GM11168 (cell line): ENCODE measurements around the gene EPB41.
"Not testable (repeated sequence)": the region's sequence is repeated elsewhere in the genome, so short reads cannot be mapped to it uniquely, and the experiment has no call there.

Experiments used
- in situ Hi-C: fragments of 300-500 bp; cut with MboI; formaldehyde crosslinking; loops from one replicate; pipeline ENCODE4 v1.12.0; 2022; ENCODE audit warnings: low sequenced_read_pairs; ENCODE audit not compliant: unreplicated experiment

The EPB41 gene

DNA sequence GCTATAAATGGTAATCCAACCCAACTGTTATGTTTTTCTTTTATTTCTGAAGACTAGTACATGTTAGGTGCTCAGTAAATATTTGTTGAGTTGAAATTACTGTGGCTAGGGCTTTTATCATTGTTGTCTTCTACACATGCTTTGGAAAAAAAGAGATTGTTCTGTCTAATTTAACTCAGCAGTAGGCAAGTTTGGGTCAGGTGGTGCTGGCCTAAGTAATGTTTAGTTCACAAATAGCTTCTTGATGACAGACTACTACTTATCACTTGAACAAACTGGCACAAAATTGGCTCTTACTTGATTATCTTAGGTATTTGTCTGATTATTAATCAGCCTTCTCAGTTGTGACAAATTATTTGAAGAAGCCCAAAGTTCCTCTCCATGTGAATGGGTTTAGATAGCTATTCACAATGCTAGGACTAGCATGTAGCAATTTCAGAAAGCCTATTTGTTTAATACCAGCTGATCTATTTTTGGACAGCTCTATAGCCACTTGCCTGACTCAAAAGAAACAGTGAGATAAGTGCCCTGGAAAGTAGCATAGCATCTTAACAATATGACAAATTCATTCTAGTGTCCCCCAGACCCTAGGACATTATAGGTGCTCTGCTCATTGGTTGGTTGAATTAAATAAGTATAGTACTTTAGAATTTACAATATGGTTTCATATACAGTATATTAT lies 176.7 kb downstream of the EPB41 start:
- in situ Hi-C loops = no loop called here

DNA sequence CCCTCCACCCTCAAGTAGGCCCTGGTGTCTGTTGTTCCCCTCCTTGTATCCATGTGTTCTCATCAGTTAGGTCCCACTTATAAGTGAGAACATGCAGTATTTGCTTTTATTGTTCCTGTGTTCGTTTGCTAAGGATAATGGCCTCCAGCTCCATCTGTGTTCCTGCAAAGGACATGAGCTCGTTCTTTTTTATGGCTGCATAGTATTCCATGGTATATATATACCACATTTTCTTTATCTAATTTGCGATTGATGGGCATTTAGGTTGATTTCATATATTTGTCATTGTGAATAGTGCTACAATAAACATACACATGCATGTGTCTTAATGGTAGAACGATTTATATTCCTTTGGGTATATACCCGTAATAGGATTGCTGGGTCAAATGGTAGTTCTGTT lies 178.3 kb downstream of the EPB41 start:
- in situ Hi-C loops = not testable (repeated sequence)

DNA sequence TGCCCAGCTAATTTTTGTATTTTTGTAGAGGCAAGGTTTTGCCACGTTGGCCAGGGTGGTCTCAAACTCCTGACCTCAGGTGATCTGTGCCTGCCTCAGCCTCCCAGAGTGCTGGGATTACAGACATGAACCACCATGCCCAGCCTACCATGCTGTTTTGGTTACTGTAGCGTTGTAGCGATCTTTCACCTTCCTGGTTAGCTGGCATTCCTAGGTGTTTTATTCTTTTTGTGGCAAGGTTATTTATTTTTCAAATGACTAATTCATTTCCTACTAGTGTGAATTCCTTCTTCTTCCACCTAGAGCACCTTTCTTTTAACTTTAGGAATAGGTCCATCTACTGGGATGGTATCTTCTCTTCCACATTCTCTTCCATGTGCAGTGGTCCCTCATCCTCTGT lies 180.1 kb downstream of the EPB41 start:
- in situ Hi-C loops = no loop called here

DNA sequence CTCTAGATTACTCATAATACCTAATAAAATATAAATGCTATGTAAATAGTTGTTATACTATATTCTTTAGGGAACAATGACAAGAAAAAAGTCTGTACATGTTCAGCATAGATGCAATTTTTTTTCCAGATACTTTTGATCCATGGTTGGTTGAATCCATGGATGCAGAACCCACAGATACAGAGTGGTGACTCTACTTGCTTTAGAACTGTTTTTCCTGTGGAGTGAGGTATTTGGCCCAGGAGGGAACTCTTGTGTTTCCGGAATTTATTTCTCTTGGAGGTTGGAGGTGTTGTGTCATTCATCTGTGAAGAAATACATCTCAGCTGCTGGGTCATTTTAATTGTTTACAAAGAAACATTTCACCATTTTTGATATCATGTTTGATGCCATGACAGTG lies 180.6 kb downstream of the EPB41 start:
- in situ Hi-C loops = no loop called here

DNA sequence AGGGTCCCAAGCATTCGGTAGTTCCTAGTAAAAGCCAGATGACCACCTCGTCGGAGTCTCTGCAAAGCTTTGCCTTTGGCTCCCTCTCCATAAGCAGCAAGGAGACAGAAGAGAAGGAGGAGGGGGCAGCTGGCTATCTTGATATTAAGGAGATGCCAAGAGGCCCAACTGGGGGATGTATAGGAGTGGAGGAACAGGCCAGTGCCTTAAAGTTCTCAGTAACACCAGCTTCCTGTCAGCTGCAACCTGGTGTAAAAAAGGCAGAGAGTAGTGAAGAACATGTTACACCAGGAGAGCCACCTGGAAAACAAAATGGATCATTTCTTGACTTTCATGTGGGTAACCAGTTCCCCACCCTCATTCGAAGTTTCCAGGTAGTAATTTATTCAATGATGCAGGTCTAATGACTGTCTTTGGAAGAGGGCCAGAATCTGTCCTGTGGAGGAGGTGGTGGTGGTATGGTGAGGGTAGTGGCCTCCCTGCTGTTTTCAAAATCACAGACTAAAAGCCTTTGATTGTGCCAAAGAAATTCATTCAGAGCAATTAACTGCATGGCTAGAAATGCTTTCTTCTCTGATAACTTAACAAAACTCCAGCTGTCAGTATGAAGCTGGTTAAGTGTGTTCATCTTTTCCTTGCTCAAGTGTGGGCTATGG lies 182.0 kb downstream of the EPB41 start:
- in situ Hi-C loops = no loop called here

DNA sequence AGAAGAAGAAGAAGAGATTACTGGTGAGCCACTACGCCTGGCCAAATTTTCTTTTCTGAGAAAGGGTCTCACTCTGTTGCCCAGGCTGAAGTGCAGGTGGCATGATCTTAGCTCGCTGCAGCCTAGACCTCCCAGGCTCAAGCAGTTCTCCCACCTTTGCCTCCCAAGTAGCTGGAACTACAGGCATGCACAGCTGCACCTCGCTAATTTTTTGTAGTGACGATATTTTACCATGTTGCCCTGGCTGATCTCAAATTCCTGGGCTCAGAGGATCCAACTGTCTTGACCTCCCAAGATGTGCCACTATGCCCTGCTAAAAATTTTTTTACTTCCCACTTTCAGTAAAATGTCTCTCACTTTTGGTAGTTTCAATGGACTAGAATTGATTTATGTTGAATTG lies 184.9 kb downstream of the EPB41 start:
- in situ Hi-C loops = no loop called here

DNA sequence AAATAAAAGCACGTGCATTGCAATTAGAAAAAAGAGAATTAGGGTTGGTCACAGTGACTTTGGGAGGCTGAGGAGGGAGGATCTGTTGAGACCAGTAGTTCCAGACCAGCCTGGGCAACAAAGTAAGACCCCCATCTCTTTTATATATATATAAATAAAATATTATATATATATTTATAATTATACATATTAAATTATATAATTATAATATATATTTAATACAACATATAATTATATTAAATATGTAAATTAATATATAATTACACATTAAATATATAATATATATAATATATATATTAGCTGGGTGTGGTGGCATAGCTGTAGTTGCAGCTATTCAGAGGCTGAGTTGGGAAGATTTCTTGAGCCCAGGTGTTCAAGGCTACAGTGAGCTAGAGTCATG lies 186.1 kb downstream of the EPB41 start:
- in situ Hi-C loops = no loop called here

DNA sequence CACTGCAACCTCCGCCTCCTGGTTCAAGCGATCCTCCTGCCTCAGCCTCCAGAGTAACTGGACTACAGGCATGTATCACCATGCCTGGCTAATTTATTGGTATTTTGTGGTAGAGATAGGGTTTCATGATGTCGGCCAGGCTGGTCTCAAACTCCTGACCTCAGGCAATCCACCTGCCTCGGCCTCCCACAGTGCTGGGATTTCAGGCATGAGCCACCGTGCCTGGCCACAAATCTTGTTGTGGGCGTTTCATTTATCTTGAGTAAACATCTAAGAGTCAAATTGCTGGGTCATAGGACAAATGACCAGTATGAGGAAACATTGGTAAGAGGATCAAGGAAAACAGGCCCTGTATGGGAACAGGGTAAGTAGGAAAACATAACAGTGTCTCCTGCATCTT lies 191.5 kb downstream of the EPB41 start:
- in situ Hi-C loops = no loop called here

DNA sequence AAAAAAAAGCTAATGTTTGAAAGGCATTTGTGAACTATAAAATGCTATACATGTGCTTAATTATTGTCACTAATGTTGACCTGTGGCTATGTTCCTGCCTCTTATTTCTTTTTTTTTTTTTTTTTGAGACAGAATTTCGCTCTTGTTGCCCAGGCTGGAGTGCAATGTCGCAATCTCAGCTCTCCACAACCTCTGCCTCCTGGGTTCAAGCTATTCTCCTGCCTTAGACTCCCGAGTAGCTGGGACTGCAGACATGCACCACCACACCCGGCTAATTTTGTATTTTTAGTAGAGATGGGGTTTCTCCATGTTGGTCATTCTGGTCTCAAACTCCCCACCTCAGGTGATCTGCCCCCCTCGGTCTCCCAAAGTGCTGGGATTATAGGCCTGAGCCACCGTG lies 193.7 kb downstream of the EPB41 start:
- in situ Hi-C loops = not testable (repeated sequence)

DNA sequence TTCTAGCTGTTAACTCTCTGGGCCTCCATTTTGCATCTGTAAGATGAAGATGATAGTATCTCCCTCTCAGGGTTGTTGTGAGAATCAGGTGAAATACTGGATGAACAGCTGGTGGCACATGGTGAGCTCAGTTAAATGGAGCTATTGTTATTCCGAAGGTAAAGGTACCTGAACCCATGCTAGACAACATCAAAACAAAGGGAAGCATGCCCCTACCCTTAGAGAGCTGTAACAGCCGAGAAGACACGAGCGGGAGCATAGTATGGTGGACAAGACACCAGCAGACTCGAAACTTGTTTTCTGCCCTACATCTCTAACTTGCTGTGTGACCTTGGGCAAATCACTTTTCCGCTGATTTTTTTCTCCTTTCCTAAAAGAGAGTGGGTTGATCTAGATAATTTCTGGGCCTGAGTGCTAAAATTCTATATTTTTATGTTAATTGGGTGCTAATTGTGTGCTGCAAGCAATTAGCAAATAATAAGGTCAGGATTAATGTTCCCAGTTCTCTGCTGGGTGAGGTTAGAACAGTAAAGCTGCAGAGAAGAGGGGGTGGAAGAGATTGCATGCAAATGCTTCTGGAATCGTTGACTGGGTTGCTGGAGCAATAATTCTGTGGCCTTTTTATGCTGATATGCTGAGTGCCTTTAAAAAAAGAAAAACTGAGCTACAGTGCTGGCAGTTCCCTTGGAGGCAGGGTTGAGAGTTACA lies 198.5 kb downstream of the EPB41 start:
- in situ Hi-C loops = no loop called here

DNA sequence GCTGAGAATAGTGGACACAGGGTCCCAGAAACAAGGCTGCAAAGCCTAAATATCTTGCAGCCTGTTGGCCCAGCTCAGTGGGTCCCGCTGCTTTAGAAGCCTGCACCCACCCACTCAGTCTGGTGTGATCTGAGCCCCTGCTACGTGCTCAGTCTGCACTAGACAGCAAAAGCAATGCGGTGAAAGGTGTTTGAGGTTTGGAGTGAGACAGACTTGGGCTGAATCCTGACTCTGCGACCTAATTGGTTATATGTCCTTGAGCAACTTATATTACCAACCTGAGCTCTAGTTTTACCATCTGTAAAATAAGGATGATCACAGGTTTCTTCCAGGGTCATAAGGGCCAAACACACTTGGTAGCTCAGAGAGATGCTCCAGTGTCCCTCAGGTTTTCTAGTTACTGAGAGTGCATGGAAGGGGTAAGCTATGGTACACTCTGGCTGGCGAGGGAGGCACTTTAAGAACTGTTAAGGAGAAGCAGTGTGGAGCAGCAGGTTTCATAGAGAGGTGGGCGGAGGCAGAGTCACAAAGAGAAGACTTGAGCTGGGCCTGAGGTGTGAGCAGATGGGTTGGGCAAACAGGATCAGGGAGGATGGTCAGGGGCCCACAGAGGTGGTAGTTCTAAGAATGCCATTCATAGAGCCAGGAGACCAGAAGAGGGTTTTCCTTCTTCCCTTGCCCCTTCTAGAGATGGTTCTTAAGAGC lies 199.2 kb downstream of the EPB41 start:
- in situ Hi-C loops = no loop called here

DNA sequence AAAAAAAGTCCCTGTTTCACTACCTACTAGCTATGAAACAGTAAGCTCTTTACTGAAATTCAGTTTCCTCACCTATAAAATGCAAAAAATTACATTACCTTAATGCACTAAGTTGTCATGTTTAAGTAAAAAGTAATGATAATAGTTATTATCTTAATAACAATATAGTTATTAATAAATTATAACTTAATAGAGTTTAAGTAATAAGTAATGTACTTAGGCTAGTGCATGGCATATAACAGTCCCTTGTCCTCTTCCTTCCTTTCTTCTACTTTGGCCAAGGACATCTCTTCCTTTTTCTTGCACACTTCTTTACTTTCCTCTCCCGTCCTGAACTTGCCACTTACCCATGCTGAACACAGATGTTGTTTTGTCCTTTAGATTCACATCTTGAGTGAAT lies 200.3 kb downstream of the EPB41 start:
- in situ Hi-C loops = no loop called here

DNA sequence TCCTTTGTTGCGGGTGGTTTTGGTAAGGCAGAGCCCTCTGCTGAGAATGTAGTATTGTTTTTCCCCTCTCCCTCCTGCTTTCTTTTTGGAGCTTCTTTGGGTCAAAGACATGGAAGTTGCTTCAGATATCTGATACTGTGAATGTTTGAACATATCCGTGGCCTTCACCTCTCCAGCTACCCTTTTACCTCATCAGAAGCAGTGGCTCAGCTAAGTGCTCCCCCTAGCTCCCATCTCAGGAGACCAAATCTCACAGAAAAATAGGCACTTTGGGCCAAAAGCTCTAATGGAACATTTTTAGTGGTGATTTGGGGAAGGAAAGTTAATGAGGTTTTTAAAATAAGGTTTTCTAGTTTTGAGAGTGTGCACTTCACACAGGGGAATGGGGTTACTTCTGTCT lies 203.0 kb downstream of the EPB41 start:
- in situ Hi-C loops = no loop called here

DNA sequence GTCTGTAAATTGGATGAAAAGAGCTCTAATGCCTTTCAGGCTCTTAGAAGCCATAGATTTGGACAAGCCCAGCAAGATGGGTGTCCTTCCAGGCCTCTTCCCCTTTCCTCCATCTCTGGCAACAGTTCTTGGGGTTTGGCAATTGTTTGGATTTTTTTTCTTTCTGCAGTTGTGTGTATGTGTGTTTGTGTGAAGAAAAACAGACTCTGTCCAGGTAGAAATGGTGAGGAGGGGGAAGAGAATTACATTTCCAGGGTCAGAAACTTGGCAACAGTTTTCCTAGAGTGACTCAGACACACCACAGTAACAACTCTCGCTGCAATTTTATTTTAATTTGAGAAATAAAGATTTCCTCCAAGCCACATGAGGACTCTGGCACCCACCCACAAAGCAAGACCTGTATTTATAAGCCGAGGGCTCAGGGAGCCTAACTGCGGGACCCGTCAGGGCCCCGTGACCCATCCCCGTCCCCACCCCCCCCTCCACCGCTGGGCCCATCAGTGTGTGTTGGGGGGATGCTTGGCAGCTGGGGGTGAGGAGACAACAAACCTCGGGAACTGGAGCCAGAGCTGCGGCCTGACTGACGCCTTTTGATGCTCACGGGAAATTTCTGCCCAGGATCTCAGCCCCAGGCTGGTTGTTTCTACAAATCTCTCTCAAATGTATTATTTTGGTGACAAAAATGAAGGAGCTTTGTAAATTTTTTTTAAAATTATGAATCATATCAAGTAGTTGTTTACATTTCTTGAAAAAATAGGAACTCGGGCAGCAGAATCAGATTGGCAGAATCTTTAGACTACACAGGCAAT lies 205.0 kb downstream of the EPB41 start:
- in situ Hi-C loops = no loop called here

DNA sequence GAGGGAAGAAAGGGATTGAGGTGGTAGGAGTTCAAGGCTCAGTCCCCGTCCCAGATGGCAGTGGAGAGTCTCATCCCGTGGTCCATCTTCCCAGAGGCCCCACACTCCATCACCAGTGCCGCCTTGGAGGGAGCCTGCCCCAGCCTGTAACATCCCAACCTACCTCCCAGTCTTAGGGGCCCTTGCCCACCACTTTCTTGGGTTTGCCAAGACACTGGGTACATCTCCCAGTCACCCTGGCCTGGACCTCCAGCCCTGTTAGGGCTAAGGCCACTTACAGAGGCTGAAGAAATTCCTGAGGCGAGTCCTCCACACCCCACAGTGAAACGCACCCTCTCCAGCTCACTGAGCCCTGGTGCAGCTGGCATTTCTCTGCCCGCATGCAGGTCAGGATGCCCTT lies 206.0 kb downstream of the EPB41 start:
- in situ Hi-C loops = no loop called here

DNA sequence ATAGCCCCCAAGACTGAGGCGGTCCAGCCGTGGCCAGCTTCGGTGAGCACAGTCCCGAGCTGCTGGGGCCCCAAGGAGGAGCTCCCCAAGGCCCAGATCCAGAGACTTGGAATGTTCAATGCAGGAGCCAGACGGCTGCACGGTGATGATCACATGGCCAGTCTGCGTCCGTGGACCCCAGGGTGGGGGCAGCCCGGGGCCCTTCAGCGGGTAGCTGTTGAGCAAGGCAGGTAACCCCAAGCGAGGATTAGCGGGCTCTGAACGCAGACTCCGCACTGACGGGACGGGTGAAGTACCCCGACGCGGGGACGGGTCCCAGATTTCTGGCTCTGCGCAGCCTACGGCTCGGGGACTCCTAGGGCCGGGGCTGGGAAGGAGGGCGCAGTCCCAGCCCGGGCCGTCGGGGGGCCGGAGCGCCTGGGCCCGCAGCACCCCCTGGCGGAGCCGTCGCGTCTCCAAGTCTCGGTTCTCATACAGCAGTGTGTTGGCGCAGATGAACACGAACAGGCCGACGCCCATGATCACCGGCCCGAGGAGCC lies 206.6 kb downstream of the EPB41 start:
- in situ Hi-C loops = no loop called here

DNA sequence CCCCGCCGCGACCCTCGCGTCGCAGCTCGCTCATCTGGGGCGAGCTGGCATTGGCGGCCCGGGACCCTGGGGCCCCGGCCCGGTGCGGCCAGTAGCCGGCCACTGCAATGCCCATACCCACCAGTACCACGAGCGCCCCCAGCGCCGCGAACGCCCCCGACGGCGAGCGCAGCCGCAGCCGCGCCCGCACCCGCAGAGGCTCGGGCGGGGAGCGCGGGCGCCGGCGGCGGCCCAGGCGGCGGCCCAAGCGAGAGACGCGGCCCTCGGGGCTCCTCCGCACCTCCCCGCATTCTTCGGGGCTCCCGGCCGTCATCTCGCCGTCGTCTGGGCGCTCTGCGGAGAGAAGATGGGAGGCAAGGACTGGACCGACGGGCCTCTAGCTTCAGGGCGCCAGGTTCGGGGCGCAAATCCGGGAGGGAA lies 207.2 kb downstream of the EPB41 start:
- in situ Hi-C loops = no loop called here

DNA sequence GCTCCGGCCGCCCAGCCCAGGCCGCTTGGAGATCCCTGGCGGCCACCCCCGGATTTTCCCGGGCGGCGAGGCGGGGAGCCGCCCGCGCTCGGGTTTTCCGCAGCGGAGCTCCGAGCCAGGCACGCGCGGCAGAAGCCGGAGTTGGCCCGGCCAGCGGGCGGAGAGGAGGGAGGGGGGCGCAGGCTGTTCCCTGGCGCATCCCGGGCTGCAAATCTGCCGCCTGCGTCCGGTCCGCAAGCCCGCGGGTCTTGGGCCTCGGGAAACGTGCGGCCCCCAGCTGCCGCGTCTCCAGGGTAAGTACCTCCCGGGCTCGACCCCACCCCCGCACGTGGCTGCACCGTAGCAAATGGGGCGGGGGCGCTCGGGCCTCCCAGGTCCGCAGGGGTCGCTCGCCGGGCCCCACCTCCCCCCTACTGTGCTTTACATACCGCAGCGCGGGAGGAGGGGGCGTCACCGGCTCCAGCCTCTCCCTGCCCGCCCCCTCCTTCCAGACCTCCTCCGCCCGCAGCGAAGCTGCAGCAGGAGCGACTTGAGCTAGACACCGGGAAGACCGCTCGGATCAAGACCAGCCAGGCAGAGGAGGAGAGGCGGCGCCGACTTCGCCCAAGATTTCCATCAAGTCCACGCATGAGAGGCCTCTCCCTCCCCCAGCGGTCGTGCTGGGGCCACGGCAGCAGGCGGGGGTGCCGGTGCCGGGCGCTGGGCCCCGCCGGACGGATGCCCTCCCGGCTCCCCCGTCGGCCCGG lies 207.7 kb downstream of the EPB41 start:
- in situ Hi-C loops = no loop called here

DNA sequence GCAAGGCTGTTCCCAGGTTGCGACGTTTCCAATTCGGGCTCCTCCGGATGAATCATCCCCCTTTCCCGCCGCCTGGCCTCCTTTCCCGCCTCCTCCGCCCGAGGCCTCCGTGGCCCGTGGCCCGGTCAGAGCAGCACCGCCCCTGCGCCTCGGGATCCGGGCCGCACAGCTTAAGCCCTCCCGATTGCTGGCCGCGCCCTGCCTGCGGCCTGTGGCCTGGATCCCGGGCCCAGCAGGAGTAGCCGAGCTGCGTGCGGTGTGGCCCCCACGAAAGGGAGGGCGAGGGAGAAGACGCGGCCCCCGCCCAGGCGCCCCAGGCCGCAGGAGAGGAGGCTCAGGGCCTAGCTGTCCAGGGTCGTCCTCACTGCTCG lies 208.3 kb downstream of the EPB41 start:
- in situ Hi-C loops = no loop called here
